HCT116 (cell line): ENCODE measurements around the gene ARHGAP36. TPM values are rescaled to one million over a fixed set of nuclear protein-coding genes. Genes with fewer than 3 reads are reported as not detected.

Source experiments
- ATAC-seq: fragments of 200-7000 bp; cut with Tn5 transposase; 2 replicates; pipeline ENCODE4 v1.9.1; 2020; ENCODE audit warnings: mild to moderate bottlenecking, moderate library complexity
- BruUV-seq: library from RNA; stranded (reverse); fragments of 400-500 nt; replicated peaks from 2 replicates; lab custom pipeline; 2021; lab: Mats Ljungman, UMichigan
- CTCF ChIA-PET: fragments of 300-600 bp; sonication (Branson Sonifier 250); formaldehyde crosslinking; loops from one replicate; lab custom pipeline; 2021; ENCODE audit warnings: antibody characterized with exemption; lab: Charles Lee
- POLR2A ChIA-PET: fragments of 300-600, 350-600 bp; sonication (Branson Sonifier 250); formaldehyde crosslinking; loops from one replicate; lab custom pipeline; 2021; ENCODE audit warnings: antibody characterized with exemption; lab: Charles Lee
- RAD21 ChIA-PET, 2 experiments: fragments of 300-600 bp; sonication (Branson Sonifier 250); formaldehyde crosslinking; loops; one replicate each; lab custom pipeline; 2023; ENCODE audit warnings: low total read pairs in 2 of 2; ENCODE audit not compliant: uncharacterized antibody in 2 of 2, unreplicated experiment in 2 of 2, low non-redundant PET in 1 of 2; lab: Charles Lee
- DNase-seq: peaks from one replicate; pipeline ENCODE4 v3.0.0-alpha.2; 2010; ENCODE audit warnings: low read depth, low spot score
- H2AFZ ChIP-seq: fragments of 200-600 bp; shearing (Covaris generic), sonication (generic); 2 replicates; pipeline ENCODE4 v1.6.1; 2017; ENCODE audit warnings: low read depth, mixed run types, mixed read lengths, antibody characterized with exemption, low read length; ENCODE audit not compliant: poor library complexity, severe bottlenecking
- H3K27ac ChIP-seq: 2 replicates; pipeline ENCODE4 v1.5.1; 2012; ENCODE audit warnings: low read depth, low read length
- H3K27me3 ChIP-seq: fragments of 200-600 bp; sonication (generic); 2 replicates; pipeline ENCODE4 v1.6.1; 2016; ENCODE audit warnings: mixed run types, low read length, mixed read lengths; ENCODE audit not compliant: insufficient read depth
- H3K36me3 ChIP-seq, 2 experiments: fragments of 200-500 bp in 1 of 2; fragments of 200-600 bp in 1 of 2; sonication (Bioruptor generic) in 1 of 2; sonication (generic) in 1 of 2; 2 replicates each; pipeline versions ENCODE4 v1.5.1 to v1.6.1; 2014 to 2016; ENCODE audit warnings: low read length in 2 of 2, inconsistent platforms in 1 of 2, mixed read lengths in 1 of 2, mixed run types in 1 of 2; ENCODE audit not compliant: insufficient read depth in 2 of 2, control insufficient read depth in 1 of 2
- H3K4me1 ChIP-seq, 2 experiments: fragments of 200-600 bp in 1 of 2; sonication (generic) in 1 of 2; 2 replicates each; pipeline versions ENCODE4 v1.5.1 to v1.6.1; 2012 to 2017; ENCODE audit warnings: low read length in 2 of 2, inconsistent platforms in 1 of 2, mild to moderate bottlenecking in 1 of 2, mixed read lengths in 1 of 2, mixed run types in 1 of 2, moderate library complexity in 1 of 2; ENCODE audit not compliant: insufficient read depth in 2 of 2, control insufficient read depth in 1 of 2
- H3K4me2 ChIP-seq: fragments of 200-600 bp; sonication (generic); 2 replicates; pipeline ENCODE4 v1.6.1; 2017; ENCODE audit warnings: mixed run types, low read length, mixed read lengths
- H3K4me3 ChIP-seq, 2 experiments: fragments of 200-600 bp in 1 of 2; sonication (generic) in 1 of 2; replicated peaks in 1 of 2; 2 replicates each; pipeline ENCODE4 v1.5.1; 2011 to 2016; ENCODE audit warnings: low read length in 2 of 2, control low read depth in 1 of 2, low read depth in 1 of 2, mild to moderate bottlenecking in 1 of 2, mixed read lengths in 1 of 2, mixed run types in 1 of 2
- H3K79me2 ChIP-seq: fragments of 200-600 bp; sonication (generic); 2 replicates; pipeline ENCODE4 v1.6.1; 2017; ENCODE audit warnings: mild to moderate bottlenecking, mixed run types, low read length, moderate library complexity, mixed read lengths; ENCODE audit not compliant: insufficient read depth
- H3K9ac ChIP-seq: fragments of 200-600 bp; sonication (generic); 2 replicates; pipeline ENCODE4 v1.6.1; 2016; ENCODE audit warnings: low read length, mixed read lengths
- H3K9me2 ChIP-seq: fragments of 200-600 bp; sonication (generic), shearing (Covaris generic); 2 replicates; pipeline ENCODE4 v1.6.1; 2017; ENCODE audit warnings: mixed run types, mild to moderate bottlenecking, moderate library complexity; ENCODE audit not compliant: insufficient read depth
- H3K9me3 ChIP-seq, 2 experiments: fragments of 200-500 bp in 1 of 2; fragments of 200-600 bp in 1 of 2; sonication (Bioruptor generic) in 1 of 2; sonication (generic) in 1 of 2; 2 replicates each; pipeline ENCODE4 v1.6.1; 2014 to 2017; ENCODE audit warnings: low read length in 2 of 2, mixed read lengths in 2 of 2, inconsistent platforms in 1 of 2, low read depth in 1 of 2, mild to moderate bottlenecking in 1 of 2, mixed run types in 1 of 2, moderate library complexity in 1 of 2; ENCODE audit not compliant: control insufficient read depth in 1 of 2, insufficient read depth in 1 of 2
- H4K20me1 ChIP-seq: fragments of 200-600 bp; sonication (generic), shearing (Covaris generic); 2 replicates; pipeline ENCODE4 v1.6.1; 2017; ENCODE audit warnings: mixed run types, mild to moderate bottlenecking, moderate library complexity; ENCODE audit not compliant: insufficient read depth
- CBX3 ChIP-seq: IDR thresholded peaks from 2 replicates; pipeline ENCODE4 v1.6.1; 2012; ENCODE audit warnings: low read depth
- ELF1 ChIP-seq: IDR thresholded peaks from 2 replicates; pipeline ENCODE4 v1.6.1; 2012; ENCODE audit warnings: low read depth, borderline replicate concordance
- EZH2phosphoT487 ChIP-seq: fragments of 200-600 bp; IDR thresholded peaks from 2 replicates; pipeline ENCODE4 v1.6.1; 2018; ENCODE audit warnings: antibody characterized with exemption, borderline replicate concordance
- FOSL1 ChIP-seq: IDR thresholded peaks from 2 replicates; pipeline ENCODE4 v1.6.1; 2012; ENCODE audit warnings: low read depth
- JUND ChIP-seq: IDR thresholded peaks from 2 replicates; pipeline ENCODE4 v1.6.1; 2012
- POLR2A ChIP-seq: IDR thresholded peaks from 2 replicates; pipeline ENCODE4 v1.7.0; 2011; ENCODE audit warnings: borderline replicate concordance; ENCODE audit not compliant: insufficient read depth, insufficient read length; ENCODE audit errors: extremely low read depth
- POLR2AphosphoS5 ChIP-seq: IDR thresholded peaks from 2 replicates; pipeline ENCODE4 v1.6.1; 2011; ENCODE audit warnings: mild to moderate bottlenecking, low read depth, low read length, moderate library complexity
- RAD21 ChIP-seq: IDR thresholded peaks from 2 replicates; pipeline ENCODE4 v1.6.1; 2012; ENCODE audit warnings: low read depth, mild to moderate bottlenecking
- SP1 ChIP-seq: IDR thresholded peaks from 2 replicates; pipeline ENCODE4 v1.6.1; 2012; ENCODE audit warnings: low read depth
- TCF7L2 ChIP-seq: IDR thresholded peaks from 2 replicates; pipeline ENCODE4 v1.7.0; 2011; ENCODE audit warnings: borderline replicate concordance, inconsistent platforms; ENCODE audit not compliant: insufficient read depth, insufficient read length; ENCODE audit errors: extremely low read depth
- ZNF274 ChIP-seq: fragments of 200-500 bp; sonication (Bioruptor generic); IDR thresholded peaks from 2 replicates; pipeline ENCODE4 v1.6.1; 2014; ENCODE audit warnings: mild to moderate bottlenecking, low read depth, low read length, inconsistent platforms
- intact Hi-C: fragments of 100-400 bp; cut with micrococcal nuclease; formaldehyde crosslinking; loops from 2 replicates; pipeline ENCODE4 v1.10.0; 2022
- total RNA-seq: library from RNA; stranded (reverse); gene quantifications from one replicate; pipeline ENCODE4 v1.2.1, GENCODE V29; 2021; ENCODE audit not compliant: unreplicated experiment
- TF ChIP-seq, protein P1 (sequence below): IDR thresholded peaks from 2 replicates; pipeline ENCODE4 v1.6.1; 2011; ENCODE audit warnings: mild to moderate bottlenecking, low read length, moderate library complexity; ENCODE audit not compliant: insufficient replicate concordance; ENCODE audit errors: extremely low read depth
- TF ChIP-seq, protein P2 (sequence below): IDR thresholded peaks from 2 replicates; pipeline ENCODE4 v1.6.1; 2012

ARHGAP36 gene
- total RNA-seq, 1 experiment from 2014 or later, result not detected

DNA sequence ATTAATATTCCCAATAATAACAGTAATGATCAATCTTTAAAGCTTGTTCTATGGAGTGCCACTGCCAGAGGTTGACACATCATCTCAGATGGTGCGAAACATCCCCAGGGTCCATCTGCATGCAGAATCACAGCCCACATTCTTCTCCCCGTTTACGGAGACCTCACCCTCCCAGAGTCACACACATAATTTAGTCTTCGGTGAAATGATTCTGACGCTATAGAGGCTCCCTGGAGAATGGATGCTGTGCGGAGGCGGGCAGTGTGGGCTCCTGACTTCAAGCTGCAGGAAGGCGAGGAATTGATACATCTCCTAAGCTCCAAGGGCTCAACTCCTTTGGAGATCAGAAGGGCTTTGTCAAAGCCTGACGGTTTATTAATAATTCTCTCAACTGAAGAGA, 11.0 kb upstream of the ARHGAP36 start:
- ChIA-PET CTCF (no interaction called here), POLR2A (no interaction called here), RAD21 (no interaction called here)
- Histone ChIP-seq H3K79me2 (no peaks in the 10 kb centered on the region), H3K36me3 (no peaks in the 10 kb centered on the region), H3K27ac (no peak overlapping the region), H2AFZ (no peak overlapping the region), H3K9ac (no peak overlapping the region), H3K4me3 (no peak overlapping the region), H3K4me2 (no peak overlapping the region), H3K27me3 (peaks cover 3% of the 10 kb centered on the region; the same call in 1 of the 2 replicates), H3K9me3 (no peaks in the 10 kb centered on the region), H3K9me2 (no peaks in the 10 kb centered on the region), H3K4me1 (no peaks in the 10 kb centered on the region), H4K20me1 (no peaks in the 10 kb centered on the region)
- DNase-seq, result no peak
- intact Hi-C loops, result no loop called here
- no peak for ATAC-seq
- TF ChIP-seq EZH2phosphoT487 (no peak), JUND (no peak), POLR2A (no peak), CBX3 (no peak), ELF1 (no peak)
- TF ChIP-seq, protein P1, sequence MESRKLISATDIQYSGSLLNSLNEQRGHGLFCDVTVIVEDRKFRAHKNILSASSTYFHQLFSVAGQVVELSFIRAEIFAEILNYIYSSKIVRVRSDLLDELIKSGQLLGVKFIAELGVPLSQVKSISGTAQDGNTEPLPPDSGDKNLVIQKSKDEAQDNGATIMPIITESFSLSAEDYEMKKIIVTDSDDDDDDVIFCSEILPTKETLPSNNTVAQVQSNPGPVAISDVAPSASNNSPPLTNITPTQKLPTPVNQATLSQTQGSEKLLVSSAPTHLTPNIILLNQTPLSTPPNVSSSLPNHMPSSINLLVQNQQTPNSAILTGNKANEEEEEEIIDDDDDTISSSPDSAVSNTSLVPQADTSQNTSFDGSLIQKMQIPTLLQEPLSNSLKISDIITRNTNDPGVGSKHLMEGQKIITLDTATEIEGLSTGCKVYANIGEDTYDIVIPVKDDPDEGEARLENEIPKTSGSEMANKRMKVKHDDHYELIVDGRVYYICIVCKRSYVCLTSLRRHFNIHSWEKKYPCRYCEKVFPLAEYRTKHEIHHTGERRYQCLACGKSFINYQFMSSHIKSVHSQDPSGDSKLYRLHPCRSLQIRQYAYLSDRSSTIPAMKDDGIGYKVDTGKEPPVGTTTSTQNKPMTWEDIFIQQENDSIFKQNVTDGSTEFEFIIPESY, result no peak
- TF ChIP-seq, protein P2, sequence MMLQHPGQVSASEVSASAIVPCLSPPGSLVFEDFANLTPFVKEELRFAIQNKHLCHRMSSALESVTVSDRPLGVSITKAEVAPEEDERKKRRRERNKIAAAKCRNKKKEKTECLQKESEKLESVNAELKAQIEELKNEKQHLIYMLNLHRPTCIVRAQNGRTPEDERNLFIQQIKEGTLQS, result no peak
- no TSS peak for BruUV-seq

DNA sequence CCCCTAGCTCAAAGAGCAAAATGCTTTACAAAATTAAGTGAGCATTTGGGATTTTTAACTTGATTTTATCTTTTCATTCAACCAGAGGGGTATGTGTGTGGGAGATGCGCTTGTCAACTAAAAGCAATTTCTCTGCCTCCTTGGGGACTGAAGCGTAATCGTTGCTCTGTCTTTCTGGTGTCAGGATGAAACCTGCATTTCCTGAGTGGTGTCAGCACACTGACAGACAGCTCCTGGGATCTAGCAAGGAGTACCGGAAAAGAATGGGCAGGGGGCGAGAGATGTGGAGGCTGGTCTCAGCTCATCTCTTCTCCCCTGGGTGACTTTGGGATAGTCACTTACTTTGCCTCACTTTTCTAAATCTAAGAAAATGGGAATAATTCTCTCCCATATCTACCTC, 5.1 kb upstream of the ARHGAP36 start:
- Histone ChIP-seq H3K4me3 (no peak overlapping the region), H2AFZ (no peak overlapping the region), H3K9me3 (no peaks in the 10 kb centered on the region), H3K4me1 (no peaks in the 10 kb centered on the region), H4K20me1 (no peaks in the 10 kb centered on the region), H3K4me2 (no peak overlapping the region), H3K36me3 (no peaks in the 10 kb centered on the region), H3K9ac (no peak overlapping the region), H3K27ac (no peak overlapping the region), H3K9me2 (no peaks in the 10 kb centered on the region), H3K79me2 (no peaks in the 10 kb centered on the region), H3K27me3 (no peaks in the 10 kb centered on the region)
- DNase-seq (no peak), ATAC-seq (no peak)
- TF ChIP-seq FOSL1 (no peak), TCF7L2 (no peak), POLR2AphosphoS5 (no peak), POLR2A (no peak), ZNF274 (no peak), RAD21 (no peak), CBX3 (no peak), SP1 (no peak)
- TF ChIP-seq, protein P2, result no peak
- no TSS peak for BruUV-seq
- ChIA-PET CTCF (no interaction called here), RAD21 (no interaction called here), POLR2A (no interaction called here)
- intact Hi-C loops, result no loop called here
